K562 (cell line): Measurements from ENCODE around the gene FAM171A1.

Experiments
- BHLHE40 ChIP-seq: IDR thresholded peaks from 2 replicates; pipeline ENCODE4 v1.6.1; 2011; ENCODE audit warnings: low read length, improper control_type of control experiment
- KLF16 ChIP-seq: IDR thresholded peaks from 2 replicates; pipeline ENCODE4 v1.6.1; 2016; ENCODE audit warnings: antibody characterized with exemption
- MTA3 ChIP-seq: fragments of 450-650 bp; formaldehyde crosslinking; IDR thresholded peaks from 2 replicates; pipeline ENCODE4 v1.6.1; 2017; ENCODE audit warnings: mild to moderate bottlenecking, borderline replicate concordance
- NFYB ChIP-seq: IDR thresholded peaks from 2 replicates; pipeline ENCODE4 v1.6.1; 2011; ENCODE audit warnings: mild to moderate bottlenecking, moderate library complexity; ENCODE audit not compliant: insufficient read length; ENCODE audit errors: extremely low read depth
- RBM14 ChIP-seq: fragments of 200-400 bp; formaldehyde crosslinking; IDR thresholded peaks from 2 replicates; pipeline ENCODE4 v1.6.1; 2018; ENCODE audit warnings: low read depth, mild to moderate bottlenecking, low read length, moderate library complexity, borderline replicate concordance; ENCODE audit not compliant: insufficient read depth
- RNF2 ChIP-seq: sonication (generic); IDR thresholded peaks from 2 replicates; pipeline ENCODE4 v1.6.1; 2016
- SIN3A ChIP-seq, 2 experiments: fragments of 150-350 bp in 1 of 2; IDR thresholded peaks; 2 replicates each; pipeline ENCODE4 v1.6.1; 2011 to 2016; ENCODE audit warnings: borderline replicate concordance in 2 of 2, low read depth in 2 of 2, low read length in 2 of 2, mild to moderate bottlenecking in 2 of 2, moderate library complexity in 2 of 2; ENCODE audit not compliant: control insufficient read depth in 1 of 2
- TF ChIP-seq, protein P1 (sequence below), 3 experiments: IDR thresholded peaks in 2 of 3; conservative IDR thresholded peaks in 1 of 3; 2 replicates each; pipeline ENCODE4 v1.5.1; 2011 to 2012; ENCODE audit warnings: low read length in 3 of 3, mild to moderate bottlenecking in 3 of 3, control low read depth in 2 of 3, improper control_type of control experiment in 1 of 3, inconsistent platforms in 1 of 3, low read depth in 1 of 3, mixed read lengths in 1 of 3, moderate library complexity in 1 of 3; ENCODE audit not compliant: insufficient read depth in 2 of 3
- TF ChIP-seq, protein P2 (sequence below), 2 experiments: fragments of 450-650 bp; formaldehyde crosslinking in 1 of 2; IDR thresholded peaks; 2 replicates each; pipeline versions ENCODE4 v1.4.0 to v1.6.1; 2014 to 2020; ENCODE audit warnings: mild to moderate bottlenecking in 2 of 2, borderline replicate concordance in 1 of 2, low read depth in 1 of 2

DNA sequence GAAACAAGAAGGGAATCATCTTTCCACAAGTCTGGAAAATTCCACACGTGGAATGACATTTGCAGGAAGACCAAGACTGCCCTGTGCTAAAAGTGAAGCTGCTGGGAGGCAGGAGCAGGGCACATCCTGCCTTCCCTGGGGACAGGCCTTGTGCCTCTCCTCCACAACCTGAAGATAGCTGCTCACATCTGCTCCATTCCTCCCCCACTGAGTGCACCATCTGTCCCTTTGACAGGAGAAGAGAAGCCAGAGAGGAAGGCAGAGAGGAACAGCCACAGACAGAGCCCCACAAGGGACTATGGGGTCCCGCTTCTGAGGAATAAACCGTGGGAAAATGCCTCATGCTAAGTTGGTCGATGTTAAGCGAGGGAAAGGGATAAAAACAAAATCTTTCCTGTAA is 15.9 kb upstream of the FAM171A1 start:
- TF ChIP-seq, protein P1, sequence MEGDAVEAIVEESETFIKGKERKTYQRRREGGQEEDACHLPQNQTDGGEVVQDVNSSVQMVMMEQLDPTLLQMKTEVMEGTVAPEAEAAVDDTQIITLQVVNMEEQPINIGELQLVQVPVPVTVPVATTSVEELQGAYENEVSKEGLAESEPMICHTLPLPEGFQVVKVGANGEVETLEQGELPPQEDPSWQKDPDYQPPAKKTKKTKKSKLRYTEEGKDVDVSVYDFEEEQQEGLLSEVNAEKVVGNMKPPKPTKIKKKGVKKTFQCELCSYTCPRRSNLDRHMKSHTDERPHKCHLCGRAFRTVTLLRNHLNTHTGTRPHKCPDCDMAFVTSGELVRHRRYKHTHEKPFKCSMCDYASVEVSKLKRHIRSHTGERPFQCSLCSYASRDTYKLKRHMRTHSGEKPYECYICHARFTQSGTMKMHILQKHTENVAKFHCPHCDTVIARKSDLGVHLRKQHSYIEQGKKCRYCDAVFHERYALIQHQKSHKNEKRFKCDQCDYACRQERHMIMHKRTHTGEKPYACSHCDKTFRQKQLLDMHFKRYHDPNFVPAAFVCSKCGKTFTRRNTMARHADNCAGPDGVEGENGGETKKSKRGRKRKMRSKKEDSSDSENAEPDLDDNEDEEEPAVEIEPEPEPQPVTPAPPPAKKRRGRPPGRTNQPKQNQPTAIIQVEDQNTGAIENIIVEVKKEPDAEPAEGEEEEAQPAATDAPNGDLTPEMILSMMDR (IDR thresholded peaks at IDR 0.05 in 2 of 3, conservative IDR thresholded peaks at IDR 0.05 in 1 of 3; ENCODE audit: insufficient read depth in 2 of 3, low read depth in 1 of 3, low read length in 3 of 3): no peak
- TF ChIP-seq, protein P2, sequence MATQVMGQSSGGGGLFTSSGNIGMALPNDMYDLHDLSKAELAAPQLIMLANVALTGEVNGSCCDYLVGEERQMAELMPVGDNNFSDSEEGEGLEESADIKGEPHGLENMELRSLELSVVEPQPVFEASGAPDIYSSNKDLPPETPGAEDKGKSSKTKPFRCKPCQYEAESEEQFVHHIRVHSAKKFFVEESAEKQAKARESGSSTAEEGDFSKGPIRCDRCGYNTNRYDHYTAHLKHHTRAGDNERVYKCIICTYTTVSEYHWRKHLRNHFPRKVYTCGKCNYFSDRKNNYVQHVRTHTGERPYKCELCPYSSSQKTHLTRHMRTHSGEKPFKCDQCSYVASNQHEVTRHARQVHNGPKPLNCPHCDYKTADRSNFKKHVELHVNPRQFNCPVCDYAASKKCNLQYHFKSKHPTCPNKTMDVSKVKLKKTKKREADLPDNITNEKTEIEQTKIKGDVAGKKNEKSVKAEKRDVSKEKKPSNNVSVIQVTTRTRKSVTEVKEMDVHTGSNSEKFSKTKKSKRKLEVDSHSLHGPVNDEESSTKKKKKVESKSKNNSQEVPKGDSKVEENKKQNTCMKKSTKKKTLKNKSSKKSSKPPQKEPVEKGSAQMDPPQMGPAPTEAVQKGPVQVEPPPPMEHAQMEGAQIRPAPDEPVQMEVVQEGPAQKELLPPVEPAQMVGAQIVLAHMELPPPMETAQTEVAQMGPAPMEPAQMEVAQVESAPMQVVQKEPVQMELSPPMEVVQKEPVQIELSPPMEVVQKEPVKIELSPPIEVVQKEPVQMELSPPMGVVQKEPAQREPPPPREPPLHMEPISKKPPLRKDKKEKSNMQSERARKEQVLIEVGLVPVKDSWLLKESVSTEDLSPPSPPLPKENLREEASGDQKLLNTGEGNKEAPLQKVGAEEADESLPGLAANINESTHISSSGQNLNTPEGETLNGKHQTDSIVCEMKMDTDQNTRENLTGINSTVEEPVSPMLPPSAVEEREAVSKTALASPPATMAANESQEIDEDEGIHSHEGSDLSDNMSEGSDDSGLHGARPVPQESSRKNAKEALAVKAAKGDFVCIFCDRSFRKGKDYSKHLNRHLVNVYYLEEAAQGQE (IDR thresholded peaks at IDR 0.05; ENCODE audit: borderline replicate concordance): no peak
- TF ChIP-seq, protein P2 (CRISPR knock-in tag; IDR thresholded peaks at IDR 0.05; ENCODE audit: low read depth): no peak
- TF ChIP-seq BHLHE40 (no peak), MTA3 (no peak), KLF16 (no peak), NFYB (no peak), RNF2 (no peak), SIN3A (IDR thresholded peaks at IDR 0.05; ENCODE audit: borderline replicate concordance in 2 of 2, control insufficient read depth in 1 of 2, low read depth in 2 of 2, low read length in 2 of 2) (no peak), RBM14 (no peak)
